HCT116 (cell line): ENCODE measurements around the gene TMEM179. TPM values are rescaled to one million over a fixed set of nuclear protein-coding genes. Genes with fewer than 3 reads are reported as not detected.

Experiments used
- ATAC-seq: fragments of 200-7000 bp; cut with Tn5 transposase; 2 replicates; pipeline ENCODE4 v1.9.1; 2020; ENCODE audit warnings: mild to moderate bottlenecking, moderate library complexity
- BruUV-seq: library from RNA; stranded (reverse); fragments of 400-500 nt; replicated peaks from 2 replicates; lab custom pipeline; 2021; lab: Mats Ljungman, UMichigan
- CTCF ChIA-PET: fragments of 300-600 bp; sonication (Branson Sonifier 250); formaldehyde crosslinking; loops from one replicate; lab custom pipeline; 2021; ENCODE audit warnings: antibody characterized with exemption; lab: Charles Lee
- POLR2A ChIA-PET: fragments of 300-600, 350-600 bp; sonication (Branson Sonifier 250); formaldehyde crosslinking; loops from one replicate; lab custom pipeline; 2021; ENCODE audit warnings: antibody characterized with exemption; lab: Charles Lee
- RAD21 ChIA-PET, 2 experiments: fragments of 300-600 bp; sonication (Branson Sonifier 250); formaldehyde crosslinking; loops; one replicate each; lab custom pipeline; 2023; ENCODE audit warnings: low total read pairs in 2 of 2; ENCODE audit not compliant: uncharacterized antibody in 2 of 2, unreplicated experiment in 2 of 2, low non-redundant PET in 1 of 2; lab: Charles Lee
- DNase-seq: peaks from one replicate; pipeline ENCODE4 v3.0.0-alpha.2; 2010; ENCODE audit warnings: low read depth, low spot score
- H2AFZ ChIP-seq: fragments of 200-600 bp; shearing (Covaris generic), sonication (generic); 2 replicates; pipeline ENCODE4 v1.6.1; 2017; ENCODE audit warnings: low read depth, mixed run types, mixed read lengths, antibody characterized with exemption, low read length; ENCODE audit not compliant: poor library complexity, severe bottlenecking
- H3K27ac ChIP-seq: 2 replicates; pipeline ENCODE4 v1.5.1; 2012; ENCODE audit warnings: low read depth, low read length
- H3K27me3 ChIP-seq: fragments of 200-600 bp; sonication (generic); 2 replicates; pipeline ENCODE4 v1.6.1; 2016; ENCODE audit warnings: mixed run types, low read length, mixed read lengths; ENCODE audit not compliant: insufficient read depth
- H3K36me3 ChIP-seq, 2 experiments: fragments of 200-500 bp in 1 of 2; fragments of 200-600 bp in 1 of 2; sonication (Bioruptor generic) in 1 of 2; sonication (generic) in 1 of 2; 2 replicates each; pipeline versions ENCODE4 v1.5.1 to v1.6.1; 2014 to 2016; ENCODE audit warnings: low read length in 2 of 2, inconsistent platforms in 1 of 2, mixed read lengths in 1 of 2, mixed run types in 1 of 2; ENCODE audit not compliant: insufficient read depth in 2 of 2, control insufficient read depth in 1 of 2
- H3K4me1 ChIP-seq, 2 experiments: fragments of 200-600 bp in 1 of 2; sonication (generic) in 1 of 2; 2 replicates each; pipeline versions ENCODE4 v1.5.1 to v1.6.1; 2012 to 2017; ENCODE audit warnings: low read length in 2 of 2, inconsistent platforms in 1 of 2, mild to moderate bottlenecking in 1 of 2, mixed read lengths in 1 of 2, mixed run types in 1 of 2, moderate library complexity in 1 of 2; ENCODE audit not compliant: insufficient read depth in 2 of 2, control insufficient read depth in 1 of 2
- H3K4me2 ChIP-seq: fragments of 200-600 bp; sonication (generic); 2 replicates; pipeline ENCODE4 v1.6.1; 2017; ENCODE audit warnings: mixed run types, low read length, mixed read lengths
- H3K4me3 ChIP-seq, 2 experiments: fragments of 200-600 bp in 1 of 2; sonication (generic) in 1 of 2; replicated peaks in 1 of 2; 2 replicates each; pipeline ENCODE4 v1.5.1; 2011 to 2016; ENCODE audit warnings: low read length in 2 of 2, control low read depth in 1 of 2, low read depth in 1 of 2, mild to moderate bottlenecking in 1 of 2, mixed read lengths in 1 of 2, mixed run types in 1 of 2
- H3K79me2 ChIP-seq: fragments of 200-600 bp; sonication (generic); 2 replicates; pipeline ENCODE4 v1.6.1; 2017; ENCODE audit warnings: mild to moderate bottlenecking, mixed run types, low read length, moderate library complexity, mixed read lengths; ENCODE audit not compliant: insufficient read depth
- H3K9ac ChIP-seq: fragments of 200-600 bp; sonication (generic); 2 replicates; pipeline ENCODE4 v1.6.1; 2016; ENCODE audit warnings: low read length, mixed read lengths
- H3K9me2 ChIP-seq: fragments of 200-600 bp; sonication (generic), shearing (Covaris generic); 2 replicates; pipeline ENCODE4 v1.6.1; 2017; ENCODE audit warnings: mixed run types, mild to moderate bottlenecking, moderate library complexity; ENCODE audit not compliant: insufficient read depth
- H3K9me3 ChIP-seq, 2 experiments: fragments of 200-500 bp in 1 of 2; fragments of 200-600 bp in 1 of 2; sonication (Bioruptor generic) in 1 of 2; sonication (generic) in 1 of 2; 2 replicates each; pipeline ENCODE4 v1.6.1; 2014 to 2017; ENCODE audit warnings: low read length in 2 of 2, mixed read lengths in 2 of 2, inconsistent platforms in 1 of 2, low read depth in 1 of 2, mild to moderate bottlenecking in 1 of 2, mixed run types in 1 of 2, moderate library complexity in 1 of 2; ENCODE audit not compliant: control insufficient read depth in 1 of 2, insufficient read depth in 1 of 2
- H4K20me1 ChIP-seq: fragments of 200-600 bp; sonication (generic), shearing (Covaris generic); 2 replicates; pipeline ENCODE4 v1.6.1; 2017; ENCODE audit warnings: mixed run types, mild to moderate bottlenecking, moderate library complexity; ENCODE audit not compliant: insufficient read depth
- CTCF ChIP-seq, 3 experiments: fragments of 200-600 bp in 1 of 3; sonication (generic) in 1 of 3; IDR thresholded peaks in 2 of 3; conservative IDR thresholded peaks in 1 of 3; 2 replicates each; pipeline ENCODE4 v1.5.1; 2012 to 2017; ENCODE audit warnings: low read depth in 2 of 3, low read length in 2 of 3, antibody characterized with exemption in 1 of 3, borderline replicate concordance in 1 of 3, control low read depth in 1 of 3, mild to moderate bottlenecking in 1 of 3, mixed read lengths in 1 of 3, mixed run types in 1 of 3, moderate library complexity in 1 of 3; ENCODE audit not compliant: insufficient read depth in 1 of 3
- EGR1 ChIP-seq: IDR thresholded peaks from 2 replicates; pipeline ENCODE4 v1.6.1; 2012; ENCODE audit warnings: low read depth
- ELF1 ChIP-seq: IDR thresholded peaks from 2 replicates; pipeline ENCODE4 v1.6.1; 2012; ENCODE audit warnings: low read depth, borderline replicate concordance
- EZH2phosphoT487 ChIP-seq: fragments of 200-600 bp; IDR thresholded peaks from 2 replicates; pipeline ENCODE4 v1.6.1; 2018; ENCODE audit warnings: antibody characterized with exemption, borderline replicate concordance
- POLR2A ChIP-seq: IDR thresholded peaks from 2 replicates; pipeline ENCODE4 v1.7.0; 2011; ENCODE audit warnings: borderline replicate concordance; ENCODE audit not compliant: insufficient read depth, insufficient read length; ENCODE audit errors: extremely low read depth
- POLR2AphosphoS5 ChIP-seq: IDR thresholded peaks from 2 replicates; pipeline ENCODE4 v1.6.1; 2011; ENCODE audit warnings: mild to moderate bottlenecking, low read depth, low read length, moderate library complexity
- RAD21 ChIP-seq: IDR thresholded peaks from 2 replicates; pipeline ENCODE4 v1.6.1; 2012; ENCODE audit warnings: low read depth, mild to moderate bottlenecking
- SRF ChIP-seq: IDR thresholded peaks from 2 replicates; pipeline ENCODE4 v1.6.1; 2012; ENCODE audit warnings: low read depth
- TCF7L2 ChIP-seq: IDR thresholded peaks from 2 replicates; pipeline ENCODE4 v1.7.0; 2011; ENCODE audit warnings: borderline replicate concordance, inconsistent platforms; ENCODE audit not compliant: insufficient read depth, insufficient read length; ENCODE audit errors: extremely low read depth
- YY1 ChIP-seq: IDR thresholded peaks from 2 replicates; pipeline ENCODE4 v1.6.1; 2011; ENCODE audit warnings: low read length, low read depth, moderate library complexity, mild to moderate bottlenecking; ENCODE audit not compliant: insufficient replicate concordance; ENCODE audit errors: extremely low read depth
- ZFX ChIP-seq: fragments of 450-650 bp; IDR thresholded peaks from 2 replicates; pipeline ENCODE4 v1.6.1; 2017
- ZNF274 ChIP-seq: fragments of 200-500 bp; sonication (Bioruptor generic); IDR thresholded peaks from 2 replicates; pipeline ENCODE4 v1.6.1; 2014; ENCODE audit warnings: mild to moderate bottlenecking, low read depth, low read length, inconsistent platforms
- intact Hi-C: fragments of 100-400 bp; cut with micrococcal nuclease; formaldehyde crosslinking; loops from 2 replicates; pipeline ENCODE4 v1.10.0; 2022
- total RNA-seq: library from RNA; stranded (reverse); gene quantifications from one replicate; pipeline ENCODE4 v1.2.1, GENCODE V29; 2021; ENCODE audit not compliant: unreplicated experiment
- TF ChIP-seq, protein P1 (sequence below): IDR thresholded peaks from 2 replicates; pipeline ENCODE4 v1.6.1; 2012
- TF ChIP-seq, protein P2 (sequence below): IDR thresholded peaks from 2 replicates; pipeline ENCODE4 v1.6.1; 2011; ENCODE audit warnings: mild to moderate bottlenecking, low read length, moderate library complexity; ENCODE audit not compliant: insufficient replicate concordance; ENCODE audit errors: extremely low read depth

The TMEM179 gene
- total RNA-seq, 1 experiment from 2014 or later: not detected

DNA sequence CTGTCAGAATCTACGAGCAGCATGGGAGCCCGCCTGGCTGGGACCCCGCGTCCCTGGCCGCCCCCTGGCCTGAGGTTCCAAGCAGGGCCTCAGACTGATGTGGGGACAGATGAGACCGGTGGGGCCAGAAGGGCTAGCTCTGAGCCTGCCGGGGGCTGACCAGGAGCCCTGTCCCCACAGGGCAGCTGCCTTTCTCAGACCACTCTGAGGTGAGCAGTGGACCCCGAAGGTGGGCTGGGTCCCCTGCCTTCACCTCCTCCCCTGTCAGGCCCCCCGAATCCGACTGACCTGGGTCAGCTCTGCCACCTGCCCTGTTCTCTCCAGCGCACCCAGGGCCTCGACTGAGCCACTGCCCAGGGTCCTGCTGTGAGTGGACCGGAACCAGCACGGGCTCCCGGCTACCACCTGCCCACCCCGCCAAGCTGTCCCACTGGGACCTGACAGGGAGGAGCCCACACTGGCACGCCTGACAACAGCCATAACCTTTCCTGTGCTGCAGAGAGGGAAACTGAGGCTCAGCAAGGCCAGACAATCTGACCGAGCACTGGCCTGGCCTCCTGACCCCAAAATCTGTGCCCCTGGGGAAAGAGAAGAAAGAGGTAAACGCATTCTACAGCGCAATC is 29.7 kb upstream of the TMEM179 start:
- no TSS peak for BruUV-seq
- no peak for ATAC-seq

DNA sequence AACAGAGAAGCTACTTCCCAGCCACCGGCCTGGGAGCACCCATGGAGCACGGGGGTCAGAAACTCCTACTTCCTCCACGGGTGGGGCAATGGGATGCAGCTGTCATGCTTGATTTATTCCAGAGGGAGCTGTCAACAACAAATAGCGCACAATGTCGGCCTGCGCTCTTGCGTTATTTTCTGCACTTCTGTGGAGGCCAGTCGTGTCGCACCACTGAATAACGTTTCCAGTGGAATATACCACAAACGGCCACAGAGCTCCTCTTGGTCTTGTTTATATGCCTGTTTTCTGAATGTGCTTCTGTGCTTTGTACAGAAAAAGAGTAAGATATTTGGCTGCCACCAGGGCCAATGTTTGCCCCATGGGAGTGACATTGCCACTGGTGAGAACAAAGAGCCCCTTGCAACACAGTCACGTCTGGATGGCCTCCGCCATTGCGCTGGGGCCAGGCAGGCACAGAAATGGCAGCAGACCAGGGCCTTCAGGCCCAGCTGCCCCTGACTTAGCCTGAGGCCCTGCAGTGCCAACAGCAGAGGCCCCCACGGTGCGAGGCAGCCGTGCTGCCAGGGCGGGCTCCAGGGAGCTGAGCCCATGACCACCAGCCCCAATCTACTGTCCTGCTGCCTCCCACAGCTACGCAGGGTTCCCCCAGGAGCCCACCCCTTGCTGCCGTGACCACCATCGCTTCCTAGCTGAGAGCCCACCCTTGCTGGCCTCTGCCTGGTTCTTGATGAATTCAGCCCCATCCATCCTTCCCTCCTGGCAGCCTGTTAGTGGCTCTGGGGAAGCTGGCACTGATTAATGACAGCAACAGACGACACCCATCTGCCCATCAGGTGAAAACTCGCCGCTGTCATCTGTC is 28.9 kb upstream of the TMEM179 start:
- no peak overlapping the region for H2AFZ ChIP-seq
- H3K9me2 ChIP-seq: no peaks in the 10 kb centered on the region
- no TSS peak for BruUV-seq
- no peaks in the 10 kb centered on the region; a peak in 1 of 4 replicates for H3K9me3 ChIP-seq
- POLR2A ChIA-PET: no interaction called here
- H3K27ac ChIP-seq: no peak overlapping the region
- H3K9ac ChIP-seq: no peak overlapping the region
- intact Hi-C loops: no loop called here
- no peaks in the 10 kb centered on the region for H3K79me2 ChIP-seq
- ATAC-seq (no peak), DNase-seq (no peak)
- H3K36me3 ChIP-seq: no peaks in the 10 kb centered on the region
- H3K4me1 ChIP-seq: no peaks in the 10 kb centered on the region
- H3K27me3 ChIP-seq: peaks cover 5% of the 10 kb centered on the region; the same call in 1 of the 2 replicates
- RAD21 ChIA-PET: no interaction called here
- H3K4me2 ChIP-seq: no peak overlapping the region
- H4K20me1 ChIP-seq: no peaks in the 10 kb centered on the region
- CTCF ChIA-PET: no interaction called here
- no peak overlapping the region for H3K4me3 ChIP-seq
- TF ChIP-seq POLR2A: no peak
- no peak for TF ChIP-seq EZH2phosphoT487
- TF ChIP-seq CTCF (IDR thresholded peaks at IDR 0.05 in 2 of 3, conservative IDR thresholded peaks at IDR 0.05 in 1 of 3; ENCODE audit: borderline replicate concordance in 1 of 3, insufficient read depth in 1 of 3, low read depth in 2 of 3, low read length in 2 of 3): no peak
- TF ChIP-seq, protein P1, sequence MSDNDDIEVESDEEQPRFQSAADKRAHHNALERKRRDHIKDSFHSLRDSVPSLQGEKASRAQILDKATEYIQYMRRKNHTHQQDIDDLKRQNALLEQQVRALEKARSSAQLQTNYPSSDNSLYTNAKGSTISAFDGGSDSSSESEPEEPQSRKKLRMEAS: no peak
- TF ChIP-seq EGR1: no peak
- no peak for TF ChIP-seq RAD21
- no peak for TF ChIP-seq TCF7L2
- no peak for TF ChIP-seq POLR2AphosphoS5
- TF ChIP-seq ZNF274: no peak
- TF ChIP-seq SRF: no peak
- TF ChIP-seq, protein P2, sequence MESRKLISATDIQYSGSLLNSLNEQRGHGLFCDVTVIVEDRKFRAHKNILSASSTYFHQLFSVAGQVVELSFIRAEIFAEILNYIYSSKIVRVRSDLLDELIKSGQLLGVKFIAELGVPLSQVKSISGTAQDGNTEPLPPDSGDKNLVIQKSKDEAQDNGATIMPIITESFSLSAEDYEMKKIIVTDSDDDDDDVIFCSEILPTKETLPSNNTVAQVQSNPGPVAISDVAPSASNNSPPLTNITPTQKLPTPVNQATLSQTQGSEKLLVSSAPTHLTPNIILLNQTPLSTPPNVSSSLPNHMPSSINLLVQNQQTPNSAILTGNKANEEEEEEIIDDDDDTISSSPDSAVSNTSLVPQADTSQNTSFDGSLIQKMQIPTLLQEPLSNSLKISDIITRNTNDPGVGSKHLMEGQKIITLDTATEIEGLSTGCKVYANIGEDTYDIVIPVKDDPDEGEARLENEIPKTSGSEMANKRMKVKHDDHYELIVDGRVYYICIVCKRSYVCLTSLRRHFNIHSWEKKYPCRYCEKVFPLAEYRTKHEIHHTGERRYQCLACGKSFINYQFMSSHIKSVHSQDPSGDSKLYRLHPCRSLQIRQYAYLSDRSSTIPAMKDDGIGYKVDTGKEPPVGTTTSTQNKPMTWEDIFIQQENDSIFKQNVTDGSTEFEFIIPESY: no peak
- TF ChIP-seq ELF1: no peak
- no peak for TF ChIP-seq ZFX
- TF ChIP-seq YY1: no peak

More for the DNA sequence above, 29.7 kb upstream of the TMEM179 start:
- no peak overlapping the region for H3K27ac ChIP-seq
- H2AFZ ChIP-seq: no peak overlapping the region
- H3K4me2 ChIP-seq: no peak overlapping the region
- no peaks in the 10 kb centered on the region for H3K9me2 ChIP-seq
- no peak overlapping the region for H3K4me3 ChIP-seq
- DNase-seq: no peak
- TF ChIP-seq POLR2AphosphoS5: no peak
- intact Hi-C loops: no loop called here
- H3K9ac ChIP-seq: no peak overlapping the region
- ChIA-PET POLR2A (no interaction called here), CTCF (no interaction called here), RAD21 (no interaction called here)
- peaks cover 5% of the 10 kb centered on the region; the same call in 1 of the 2 replicates for H3K27me3 ChIP-seq
- H3K4me1 ChIP-seq: no peaks in the 10 kb centered on the region
- H3K9me3 ChIP-seq: no peaks in the 10 kb centered on the region
- H3K79me2 ChIP-seq: no peaks in the 10 kb centered on the region
- H3K36me3 ChIP-seq: no peaks in the 10 kb centered on the region
- H4K20me1 ChIP-seq: no peaks in the 10 kb centered on the region
